CD14-positive monocyte (primary cell): ENCODE measurements around the gene ACAP3. TPM values are rescaled to one million over a fixed set of nuclear protein-coding genes. Genes with fewer than 3 reads are reported as not detected.
A peak's percentile ranks its signal among the peaks of the same experiment; 100 is the strongest.

Source experiments
- DNase-seq, 3 donors: peaks; one replicate each; pipeline ENCODE4 v3.0.0-alpha.2; 2011 to 2022
- H2AFZ ChIP-seq: 2 replicates; pipeline ENCODE4 v1.6.0; 2012; ENCODE audit warnings: mild to moderate bottlenecking, low read depth, low read length, inconsistent platforms; ENCODE audit not compliant: insufficient read depth, poor library complexity, severe bottlenecking
- H3K27ac ChIP-seq, 2 donors: 1 replicate in 1 of 2; 2 replicates in 1 of 2; pipeline ENCODE4 v1.5.1; 2012 to 2013; ENCODE audit warnings: low read length in 2 of 2, control low read depth in 1 of 2, inconsistent platforms in 1 of 2, low read depth in 1 of 2, mild to moderate bottlenecking in 1 of 2
- H3K27me3 ChIP-seq, 2 donors: one replicate each; pipeline versions ENCODE4 v1.6.0 to v1.6.1; 2011 to 2013; ENCODE audit warnings: low read length in 2 of 2; ENCODE audit not compliant: control insufficient read depth in 2 of 2, insufficient read depth in 2 of 2
- H3K36me3 ChIP-seq, 2 donors: replicated peaks in 1 of 2; 1 replicate in 1 of 2; 2 replicates in 1 of 2; pipeline versions ENCODE4 v1.5.1 to v1.6.1; 2012 to 2013; ENCODE audit warnings: low read length in 2 of 2, control low read depth in 1 of 2, inconsistent platforms in 1 of 2, mild to moderate bottlenecking in 1 of 2; ENCODE audit not compliant: insufficient read depth in 2 of 2, control insufficient read depth in 1 of 2
- H3K4me1 ChIP-seq, 2 donors: 1 replicate in 1 of 2; 2 replicates in 1 of 2; pipeline versions ENCODE4 v1.5.1 to v1.6.1; 2012 to 2013; ENCODE audit warnings: low read length in 2 of 2, control low read depth in 1 of 2, inconsistent platforms in 1 of 2, mild to moderate bottlenecking in 1 of 2, moderate library complexity in 1 of 2; ENCODE audit not compliant: insufficient read depth in 2 of 2, control insufficient read depth in 1 of 2
- H3K4me2 ChIP-seq: replicated peaks from 2 replicates; pipeline ENCODE3; 2012; ENCODE audit warnings: low read length, moderate library complexity, mild to moderate bottlenecking; ENCODE audit not compliant: poor library complexity, severe bottlenecking; ENCODE audit errors: extremely low read depth
- H3K4me3 ChIP-seq, 3 experiments: fragments of 200-600 bp in 1 of 3; sonication (generic) in 1 of 3; replicated peaks in 1 of 3; 1 replicate in 2 of 3; 2 replicates in 1 of 3; pipeline ENCODE4 v1.5.1; 2011 to 2013; ENCODE audit warnings: low read length in 3 of 3, mild to moderate bottlenecking in 3 of 3, control low read depth in 2 of 3, low read depth in 2 of 3, inconsistent platforms in 1 of 3, moderate library complexity in 1 of 3
- H3K79me2 ChIP-seq: 2 replicates; pipeline ENCODE4 v1.6.0; 2012; ENCODE audit warnings: mild to moderate bottlenecking, control low read depth, inconsistent platforms, low read length, moderate library complexity; ENCODE audit not compliant: insufficient read depth
- H3K9ac ChIP-seq: 2 replicates; pipeline ENCODE4 v1.6.0; 2017; ENCODE audit warnings: low read length, mild to moderate bottlenecking; ENCODE audit not compliant: insufficient read depth, poor library complexity, severe bottlenecking
- H3K9me3 ChIP-seq, 2 donors: replicated peaks in 1 of 2; 1 replicate in 1 of 2; 2 replicates in 1 of 2; pipeline versions ENCODE4 v1.5.1 to v1.6.1; 2012 to 2013; ENCODE audit warnings: low read length in 2 of 2, control low read depth in 1 of 2; ENCODE audit not compliant: control insufficient read depth in 1 of 2, insufficient read depth in 1 of 2
- H4K20me1 ChIP-seq: 2 replicates; pipeline ENCODE4 v1.6.0; 2012; ENCODE audit warnings: mild to moderate bottlenecking, low read length, control low read depth, moderate library complexity; ENCODE audit not compliant: insufficient read depth
- H3K27ac Mint-ChIP-seq, 7 donors: one replicate each; pipeline ENCODE4 v1.8.0; 2020; ENCODE audit warnings: mild to moderate bottlenecking in 7 of 7, mixed read lengths in 7 of 7, moderate library complexity in 6 of 7, inconsistent platforms in 2 of 7
- H3K27me3 Mint-ChIP-seq, 3 donors: one replicate each; pipeline ENCODE4 v1.8.0; 2021 to 2022; ENCODE audit warnings: low read depth in 3 of 3, mild to moderate bottlenecking in 3 of 3, mixed read lengths in 3 of 3, moderate library complexity in 3 of 3, inconsistent platforms in 1 of 3
- H3K36me3 Mint-ChIP-seq, 2 donors: one replicate each; pipeline ENCODE4 v1.8.0; 2020; ENCODE audit warnings: mixed read lengths in 2 of 2, inconsistent platforms in 1 of 2, mild to moderate bottlenecking in 1 of 2
- H3K4me1 Mint-ChIP-seq: one replicate; pipeline ENCODE4 v1.8.0; 2020; ENCODE audit warnings: mild to moderate bottlenecking, mixed read lengths
- H3K4me3 Mint-ChIP-seq, 2 donors: one replicate each; pipeline ENCODE4 v1.8.0; 2020; ENCODE audit warnings: mild to moderate bottlenecking in 2 of 2, mixed read lengths in 2 of 2, moderate library complexity in 1 of 2
- H3K9me3 Mint-ChIP-seq, 7 donors: one replicate each; pipeline ENCODE4 v1.8.0; 2020 to 2022; ENCODE audit warnings: mixed read lengths in 7 of 7, mild to moderate bottlenecking in 6 of 7, moderate library complexity in 6 of 7, inconsistent platforms in 2 of 7
- CTCF ChIP-seq: fragments of 200-600 bp; IDR thresholded peaks from one replicate; pipeline ENCODE4 v1.8.0; 2022; ENCODE audit warnings: antibody characterized with exemption, mild to moderate bottlenecking
- WGBS: methylation state at CpG from one replicate; pipeline ENCODE4 v1.1.5; 2013; ENCODE audit warnings: missing lambda C conversion rate; ENCODE audit not compliant: insufficient coverage; 5-methylcytosine and 5-hydroxymethylcytosine counted together
- intact Hi-C, 2 donors: fragments of 100-400 bp; cut with micrococcal nuclease; formaldehyde crosslinking; loops; one replicate each; pipeline versions ENCODE4 v1.15.0 to v1.15.1; 2023
- polyA plus RNA-seq, 3 donors: library from polyadenylated mRNA; depleted of rRNA in 1 of 3; unstranded in 2 of 3; stranded (reverse) in 1 of 3; fragments of 300-500 nt in 2 of 3; fragments of >200 nt in 1 of 3; fragmentation: Illumina TruSeq in 2 of 3; gene quantifications; 1 replicate in 2 of 3; 2 replicates in 1 of 3; pipeline ENCODE4 v1.2.3, GENCODE V29; 2012 to 2021

Gene ACAP3
- polyA plus RNA-seq, 3 donors, result 3.5 to 132 (median 4.0) TPM

DNA sequence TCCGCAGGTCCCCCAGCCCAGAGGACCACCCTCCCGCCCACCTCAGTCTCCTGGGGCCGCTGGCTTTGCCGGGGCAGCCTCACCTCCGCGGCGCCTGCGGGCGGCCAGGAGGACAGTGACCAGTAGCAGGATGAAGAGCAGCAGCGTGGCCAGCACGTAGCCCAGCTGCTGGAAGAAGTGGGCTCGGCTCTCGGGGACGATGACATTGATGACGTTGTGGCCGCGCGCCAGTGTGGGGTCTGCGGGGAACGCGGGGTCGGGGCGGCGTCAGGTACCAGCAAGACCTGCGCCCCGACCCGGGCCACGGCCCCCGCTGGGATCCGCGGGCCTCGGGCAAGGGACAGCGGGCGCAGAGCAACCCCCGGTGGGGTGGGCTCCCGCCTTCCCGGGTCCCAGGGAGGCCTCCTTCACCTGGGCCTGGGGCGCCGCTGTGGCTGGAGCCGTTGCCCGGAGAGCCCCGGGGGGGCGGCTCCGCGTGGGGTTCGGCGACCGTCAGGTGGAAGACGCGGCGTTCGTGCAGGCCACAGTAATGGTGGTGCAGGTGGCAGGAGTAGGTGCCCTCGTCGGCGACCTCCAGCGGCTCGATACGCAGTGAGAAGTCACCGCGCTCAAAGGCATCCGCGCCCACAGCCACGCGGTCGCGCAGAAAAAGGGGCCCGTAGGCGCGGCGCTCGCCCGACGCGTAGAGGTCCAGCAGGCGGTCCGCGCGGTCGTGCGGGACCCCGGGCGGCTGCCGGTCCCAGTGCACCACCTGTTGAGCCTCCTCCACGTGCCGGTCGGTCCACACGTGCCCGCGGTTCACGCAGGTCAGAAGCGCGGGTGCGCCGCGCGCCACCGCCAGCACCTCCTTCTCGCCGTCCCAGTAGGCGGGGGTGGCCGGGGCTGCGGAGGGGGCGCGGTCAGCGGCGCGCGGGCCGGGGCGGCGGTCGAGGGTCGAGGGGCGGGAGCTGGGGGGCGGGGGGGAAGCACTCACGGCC lies 46.8 kb upstream of the ACAP3 start:
- Histone ChIP-seq H3K79me2 (no peaks in the 10 kb centered on the region), H3K36me3 (no peaks in the 10 kb centered on the region), H3K9me3 (no peaks in the 10 kb centered on the region), H3K27ac (no peak overlapping the region), H3K4me3 (no peak overlapping the region), H4K20me1 (peaks cover 2% of the 10 kb centered on the region), H3K9ac (no peak overlapping the region), H3K4me2 (peak overlapping the region; percentile 15), H3K27me3 (peaks cover 11 to 66% of the 10 kb centered on the region in 2 donors), H3K4me1 (no peaks in the 10 kb centered on the region), H2AFZ (no peak overlapping the region)
- peaks cover 0 to 6% of the 10 kb centered on the region in 2 donors for H3K36me3 Mint-ChIP-seq
- peaks cover 54 to 83% (median 65%) of the 10 kb centered on the region in 3 donors for H3K27me3 Mint-ChIP-seq
- DNase-seq, result no peak
- WGBS, result 16% methylated on average over 106 of the region's 116 CpGs
- TF ChIP-seq CTCF, result no peak
- peak overlapping the region in 1 of 7 donors; percentile 57 for H3K27ac Mint-ChIP-seq
- peaks cover 4% of the 10 kb centered on the region for H3K4me1 Mint-ChIP-seq
- H3K4me3 Mint-ChIP-seq, result peak overlapping the region; percentile 24 to 73
- H3K9me3 Mint-ChIP-seq, result peaks cover 0 to 10% (median 5%) of the 10 kb centered on the region in 7 donors
- intact Hi-C loops, result no loop called here

DNA sequence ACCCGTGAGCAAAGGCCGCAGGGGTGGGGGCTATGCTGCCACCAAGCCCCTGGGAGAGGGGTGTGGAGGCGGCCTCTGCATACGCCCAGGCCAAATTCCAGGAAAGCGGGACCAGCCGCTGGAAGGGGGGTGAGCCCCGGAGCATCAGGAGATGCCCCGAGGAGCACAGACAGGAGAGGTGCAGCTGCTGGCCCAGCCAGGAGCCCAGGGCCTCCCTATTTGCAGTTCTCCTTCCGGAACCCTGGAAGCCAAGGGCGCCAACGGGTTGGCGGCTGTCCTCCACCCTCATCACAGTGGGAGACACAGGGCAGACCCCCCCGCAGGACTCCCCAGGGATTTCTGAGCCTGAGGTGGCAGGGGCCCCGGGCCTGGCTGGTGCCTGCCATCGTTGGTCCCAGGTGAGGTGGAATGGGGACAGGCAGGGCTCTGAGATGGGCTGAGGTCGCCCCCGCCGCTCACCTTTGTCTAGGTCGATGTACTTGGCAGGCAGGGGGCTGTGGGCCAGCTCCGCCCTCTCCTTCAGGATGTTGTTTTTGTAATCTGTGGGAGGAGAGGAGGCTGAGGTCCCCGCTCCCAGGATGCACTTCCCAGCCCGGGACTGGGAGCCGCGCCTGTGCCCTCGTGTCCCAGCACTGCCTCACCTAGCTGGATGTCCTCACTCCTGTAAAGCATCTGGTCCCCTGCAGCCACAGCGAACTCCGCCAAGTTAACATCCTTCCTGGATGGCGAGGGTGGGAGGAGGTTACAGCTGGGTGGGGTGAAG lies 45.8 kb upstream of the ACAP3 start:
- no peak overlapping the region for H3K4me3 ChIP-seq
- H3K4me1 ChIP-seq, result peaks cover 0 to 2% of the 10 kb centered on the region in 2 donors
- H2AFZ ChIP-seq, result no peak overlapping the region
- Mint-ChIP-seq H3K27ac (no peak overlapping the region), H3K36me3 (peaks cover 0 to 6% of the 10 kb centered on the region in 2 donors), H3K27me3 (peaks cover 46 to 73% (median 56%) of the 10 kb centered on the region in 3 donors), H3K4me1 (peaks cover 4% of the 10 kb centered on the region), H3K4me3 (peak overlapping the region in 1 of 2 donors; percentile 73), H3K9me3 (peaks cover 0 to 10% (median 5%) of the 10 kb centered on the region in 7 donors)
- H3K27me3 ChIP-seq, result peaks cover 11 to 56% of the 10 kb centered on the region in 2 donors
- H3K9me3 ChIP-seq, result no peaks in the 10 kb centered on the region
- H3K36me3 ChIP-seq, result no peaks in the 10 kb centered on the region
- H3K79me2 ChIP-seq, result no peaks in the 10 kb centered on the region
- no peak overlapping the region for H3K27ac ChIP-seq
- WGBS, result 26% methylated on average over 14 of the region's 28 CpGs
- DNase-seq, result no peak
- no peak overlapping the region for H3K4me2 ChIP-seq
- intact Hi-C loops, result no loop called here
- H4K20me1 ChIP-seq, result peaks cover 2% of the 10 kb centered on the region
- TF ChIP-seq CTCF, result no peak
- no peak overlapping the region for H3K9ac ChIP-seq
